ENCODE results near the gene CNPY3. TPM values are rescaled to one million over a fixed set of nuclear protein-coding genes. Genes with fewer than 3 reads are reported as not detected.

CNPY3 gene
- polyA plus RNA-seq, 1 donor = 58.0 TPM

DNA sequence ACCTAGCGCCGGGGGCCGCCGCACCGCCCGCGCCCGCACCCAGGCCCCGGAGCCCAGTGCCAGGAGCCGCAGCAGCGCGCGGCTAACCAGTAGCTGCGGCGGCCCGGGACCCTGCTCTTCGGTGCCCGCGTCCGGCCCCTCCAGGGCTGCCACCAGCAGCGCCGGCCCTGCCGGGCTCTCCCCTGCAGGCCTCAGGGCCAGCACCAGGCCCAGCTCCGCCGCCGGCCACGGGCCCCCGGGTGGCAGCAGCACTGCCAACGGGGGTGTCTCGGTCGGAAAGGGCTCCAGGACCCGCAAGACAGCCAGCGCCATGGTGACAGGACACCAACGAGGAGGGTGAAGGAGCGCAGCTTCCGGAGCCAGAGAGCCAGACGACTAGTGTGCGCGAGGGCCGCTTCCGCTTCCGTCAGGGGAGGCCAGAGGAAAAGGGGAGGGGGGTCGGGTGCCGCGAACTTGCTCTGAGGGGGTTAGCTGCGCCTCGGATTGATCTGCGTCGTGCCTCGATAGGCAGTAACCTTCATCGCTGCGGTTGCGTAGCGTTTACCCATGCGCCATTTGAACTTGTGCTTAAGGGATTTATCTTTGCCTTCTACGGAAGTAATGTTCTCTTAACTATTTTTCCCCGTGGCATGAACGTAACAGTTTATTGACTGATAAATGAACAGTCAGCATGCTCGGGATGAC lies 49.7 kb downstream of the CNPY3 start, which contains the start of gene PEX6:
PEX6 (minus strand) TSS at position 343 of the 684 bp plus-strand sequence; CDS start at position 312, 31 bp downstream.
- DNase-seq = peak; percentile 84

GRCh38 chr6:42979523-42980177 lies 50.4 kb downstream of the CNPY3 start:
- DNase-seq = no peak

GRCh38 chr6:42981836-42982235 lies 52.6 kb downstream of the CNPY3 start:
- DNase-seq = no peak

DNA sequence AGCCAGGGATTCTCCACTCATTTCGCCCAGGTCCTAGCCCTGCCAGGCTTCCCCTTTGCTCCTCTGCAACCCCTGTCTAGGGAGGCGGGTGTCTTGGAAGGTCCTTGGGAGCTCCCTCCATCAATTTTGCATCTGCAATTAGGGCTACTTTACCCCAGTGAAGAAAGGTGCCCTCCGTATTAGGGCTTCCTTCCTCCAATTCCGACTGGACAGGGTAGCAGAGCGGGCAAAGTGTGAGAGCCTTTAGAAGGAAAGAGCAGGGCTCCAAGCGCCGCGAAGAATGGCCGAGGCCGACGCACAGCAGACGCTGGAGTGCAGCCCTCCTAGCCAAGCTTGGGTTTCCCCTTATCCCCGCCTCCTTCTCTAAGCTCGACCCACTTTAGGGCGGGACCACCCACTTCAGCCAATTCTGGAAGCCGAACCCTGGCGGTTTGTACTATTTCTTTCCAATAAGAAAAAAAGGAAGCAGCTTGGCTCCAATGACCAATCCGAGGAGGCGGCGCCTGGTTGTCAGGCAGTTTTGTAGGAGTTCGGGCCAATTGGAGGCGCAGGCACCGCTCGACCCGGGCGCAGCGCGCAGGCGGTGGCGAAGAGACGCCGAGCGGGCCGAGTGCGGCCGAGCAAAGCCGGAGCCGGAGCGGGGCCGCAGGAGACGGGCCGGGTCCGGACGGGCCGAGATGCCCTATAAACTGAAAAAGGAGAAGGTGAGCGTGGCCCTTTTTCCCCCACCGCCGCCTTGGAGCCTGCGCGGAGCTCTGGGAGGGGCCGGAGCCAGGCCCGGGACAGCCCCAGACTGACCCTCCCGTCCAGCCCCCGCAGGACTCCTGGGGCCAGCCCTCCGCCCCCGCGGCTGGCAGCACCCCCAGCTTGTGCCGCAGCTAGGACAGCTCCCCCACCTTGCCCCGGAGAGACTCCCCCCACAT lies 55.0 kb downstream of the CNPY3 start, which contains the start of gene PPP2R5D:
PPP2R5D (plus strand) TSS at position 570 of the 923 bp plus-strand sequence; CDS start at position 678, 108 bp downstream.
- DNase-seq = peak; percentile 99

DNA sequence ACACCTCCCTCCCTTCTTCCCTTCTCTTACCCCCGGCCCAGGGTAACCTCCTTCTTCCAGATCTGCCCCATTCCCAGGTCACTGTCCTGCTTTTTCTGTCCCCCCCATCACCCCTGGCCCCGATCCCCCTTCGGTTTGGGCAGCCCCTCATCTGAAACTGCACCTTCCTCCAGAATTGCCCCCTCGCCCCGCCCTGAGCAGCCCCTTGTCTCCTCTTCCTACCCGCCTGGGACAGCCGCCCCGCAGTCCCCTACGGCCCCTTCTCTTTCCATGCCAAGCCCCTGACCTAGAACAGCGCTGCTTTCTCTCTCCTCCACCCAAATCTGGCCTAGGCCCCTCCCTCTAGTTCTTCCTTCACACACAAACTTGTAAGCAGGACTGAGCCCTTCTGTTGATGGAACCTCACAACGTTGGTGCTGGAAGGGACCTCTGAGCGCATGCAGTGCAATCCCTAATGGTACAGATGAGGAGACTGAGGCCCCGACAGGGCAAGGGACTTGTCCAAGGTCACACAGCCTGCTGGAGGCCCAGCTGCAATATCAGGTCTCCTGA lies 55.7 kb downstream of the CNPY3 start:
- no peak for DNase-seq

DNA sequence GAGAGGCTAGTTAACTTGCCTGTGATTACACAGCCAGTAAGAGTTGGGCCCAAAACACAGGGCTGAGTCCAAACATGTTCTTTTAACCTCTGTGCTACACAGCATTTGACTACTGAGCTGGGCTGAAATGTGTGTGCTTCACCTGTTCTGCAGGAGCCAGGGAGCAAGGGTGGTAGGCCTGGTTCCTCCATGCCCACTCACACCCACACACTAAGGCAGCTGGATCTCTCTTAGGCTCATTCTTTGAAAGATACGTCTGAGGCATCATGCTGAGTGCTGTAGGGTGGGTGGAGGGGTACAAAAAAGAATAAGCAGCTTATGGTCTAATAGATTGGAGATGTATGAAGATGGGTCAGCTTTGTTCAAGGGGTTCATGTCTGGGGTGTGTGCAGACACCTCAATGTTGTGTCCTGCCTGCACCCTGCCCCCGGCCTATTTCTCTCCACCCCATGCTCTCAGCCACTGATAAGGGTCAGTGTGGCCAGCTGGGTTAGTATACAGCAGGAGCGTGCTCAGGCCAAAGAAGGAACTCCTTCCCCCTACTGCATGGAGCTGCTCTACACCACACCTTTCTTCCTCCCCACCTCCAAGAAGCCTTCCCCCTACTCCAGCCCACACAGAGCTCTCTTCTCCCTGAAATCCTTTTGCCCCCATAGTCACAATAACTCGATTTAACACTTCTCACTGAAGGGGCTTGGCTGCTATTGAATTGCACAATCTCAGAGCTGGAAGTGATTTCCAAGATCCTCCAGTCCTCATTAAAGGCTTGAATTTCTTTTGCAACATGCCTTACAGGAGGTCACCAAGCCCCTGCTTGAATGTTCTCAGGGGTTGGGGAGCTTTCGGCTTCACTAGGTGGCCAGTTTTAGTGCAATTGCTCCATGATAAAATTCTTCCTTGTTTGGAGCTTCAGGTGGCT lies 58.5 kb downstream of the CNPY3 start:
- no peak for DNase-seq

- DNase-seq = no peak
Observed at GRCh38 chr6:42988486-42989020, 59.3 kb downstream of the CNPY3 start.

Other genes starting within 250 kb of the CNPY3 start
- 3.1 TPM for gene PRPH2, start 206.9 kb upstream of the CNPY3 start, polyA plus RNA-seq (ENCODE audit: insufficient read length)
- 19.0 TPM for gene TBCC, start 183.4 kb upstream of the CNPY3 start, polyA plus RNA-seq (ENCODE audit: insufficient read length)
- gene BICRAL, start 147.4 kb upstream of the CNPY3 start, polyA plus RNA-seq (ENCODE audit: insufficient read length) = 17.4 TPM
- gene RPL7L1, start 49.9 kb upstream of the CNPY3 start, polyA plus RNA-seq (ENCODE audit: insufficient read length) = 138 TPM
- not detected for gene PTCRA, start 13.4 kb upstream of the CNPY3 start, polyA plus RNA-seq (ENCODE audit: insufficient read length)
- 2.1 TPM for gene GNMT, start 31.3 kb downstream of the CNPY3 start, polyA plus RNA-seq (ENCODE audit: insufficient read length)
- 18.2 TPM for gene PEX6, start 49.7 kb downstream of the CNPY3 start, polyA plus RNA-seq (ENCODE audit: insufficient read length)
- gene PPP2R5D, start 55.1 kb downstream of the CNPY3 start, polyA plus RNA-seq (ENCODE audit: insufficient read length) = 72.5 TPM
- 76.7 TPM for gene MEA1, start 84.5 kb downstream of the CNPY3 start, polyA plus RNA-seq (ENCODE audit: insufficient read length)
- 85.4 TPM for gene KLHDC3, start 84.8 kb downstream of the CNPY3 start, polyA plus RNA-seq (ENCODE audit: insufficient read length)
- 63.6 TPM for gene RRP36, start 92.1 kb downstream of the CNPY3 start, polyA plus RNA-seq (ENCODE audit: insufficient read length)
- gene CUL7, start 124.4 kb downstream of the CNPY3 start, polyA plus RNA-seq (ENCODE audit: insufficient read length) = 49.7 TPM
- gene MRPL2, start 130.0 kb downstream of the CNPY3 start, polyA plus RNA-seq (ENCODE audit: insufficient read length) = 53.2 TPM
- gene KLC4, start 130.2 kb downstream of the CNPY3 start, polyA plus RNA-seq (ENCODE audit: insufficient read length) = 72.4 TPM
- 213 TPM for gene PTK7, start 146.8 kb downstream of the CNPY3 start, polyA plus RNA-seq (ENCODE audit: insufficient read length)
- gene SRF, start 241.8 kb downstream of the CNPY3 start, polyA plus RNA-seq (ENCODE audit: insufficient read length) = 28.2 TPM

Measured in left kidney (tissue), 2 donors.